Airway epithelial cell (primary cell): Measurements from ENCODE around the gene CFAP68. TPM values are rescaled to one million over a fixed set of nuclear protein-coding genes. Genes with fewer than 3 reads are reported as not detected.

Experiments used
- total RNA-seq: library from RNA; depleted of rRNA; stranded (reverse); fragments of >200 nt; gene quantifications from 2 replicates; pipeline ENCODE4 v1.2.3, GENCODE V29; 2015

CFAP68 gene
- 7.9 and 21.2 TPM in 2 replicates for total RNA-seq

GRCh38 chr11:111878849-111879636 is at the start of gene CFAP68, which contains the start of gene FDXACB1:
Gene CFAP68, plus strand, starts transcription at chr11:111879541. Its CDS starts 20 bp downstream, at chr11:111879561.
Gene FDXACB1, minus strand, starts transcription at chr11:111879165. Its CDS starts 33 bp downstream, at chr11:111879132.

DNA sequence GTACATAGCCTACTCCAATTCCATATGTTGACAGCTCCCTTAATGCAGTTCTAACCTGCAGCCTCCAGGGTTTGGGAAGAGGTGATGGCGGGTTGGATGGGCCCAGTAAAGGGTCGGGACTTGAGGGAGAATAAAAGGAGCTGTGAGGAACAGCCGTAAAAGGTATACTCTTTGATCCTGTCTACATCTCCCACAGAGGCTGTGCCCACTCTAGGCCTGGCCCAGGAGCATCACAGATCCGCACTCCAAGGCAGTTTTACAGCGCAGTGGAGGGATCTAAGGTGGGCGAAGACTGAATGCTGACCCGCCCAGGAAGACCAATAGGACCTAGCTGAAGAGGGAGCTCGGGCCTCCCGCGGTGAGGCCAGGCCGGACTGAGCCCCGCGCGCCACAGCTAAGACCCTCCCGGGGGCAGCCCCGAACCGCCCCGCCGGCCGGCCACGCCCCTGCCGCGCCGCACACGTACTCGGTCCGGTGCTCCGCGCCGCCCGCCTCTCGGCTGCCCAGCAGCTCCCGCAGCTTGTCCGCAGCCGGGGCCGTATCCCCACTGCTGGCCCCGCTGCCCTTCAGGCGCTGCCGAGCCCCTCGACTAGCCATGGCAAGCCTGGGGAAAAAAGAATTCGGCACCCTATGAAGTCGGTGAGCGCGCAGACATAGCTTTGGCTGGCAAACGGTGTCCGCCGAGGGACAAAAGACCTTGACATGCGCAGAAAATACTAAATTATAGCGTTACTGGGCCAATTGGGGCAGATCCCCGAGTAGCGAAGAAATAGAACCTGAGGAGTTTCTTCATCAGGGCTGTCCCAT is 8.3 kb upstream of the CFAP68 start, which contains the start of gene ALG9:
Gene ALG9 (minus strand): TSS at position 696 of the 807 bp plus-strand sequence. CDS start 99 bp downstream, at position 597.

DNA sequence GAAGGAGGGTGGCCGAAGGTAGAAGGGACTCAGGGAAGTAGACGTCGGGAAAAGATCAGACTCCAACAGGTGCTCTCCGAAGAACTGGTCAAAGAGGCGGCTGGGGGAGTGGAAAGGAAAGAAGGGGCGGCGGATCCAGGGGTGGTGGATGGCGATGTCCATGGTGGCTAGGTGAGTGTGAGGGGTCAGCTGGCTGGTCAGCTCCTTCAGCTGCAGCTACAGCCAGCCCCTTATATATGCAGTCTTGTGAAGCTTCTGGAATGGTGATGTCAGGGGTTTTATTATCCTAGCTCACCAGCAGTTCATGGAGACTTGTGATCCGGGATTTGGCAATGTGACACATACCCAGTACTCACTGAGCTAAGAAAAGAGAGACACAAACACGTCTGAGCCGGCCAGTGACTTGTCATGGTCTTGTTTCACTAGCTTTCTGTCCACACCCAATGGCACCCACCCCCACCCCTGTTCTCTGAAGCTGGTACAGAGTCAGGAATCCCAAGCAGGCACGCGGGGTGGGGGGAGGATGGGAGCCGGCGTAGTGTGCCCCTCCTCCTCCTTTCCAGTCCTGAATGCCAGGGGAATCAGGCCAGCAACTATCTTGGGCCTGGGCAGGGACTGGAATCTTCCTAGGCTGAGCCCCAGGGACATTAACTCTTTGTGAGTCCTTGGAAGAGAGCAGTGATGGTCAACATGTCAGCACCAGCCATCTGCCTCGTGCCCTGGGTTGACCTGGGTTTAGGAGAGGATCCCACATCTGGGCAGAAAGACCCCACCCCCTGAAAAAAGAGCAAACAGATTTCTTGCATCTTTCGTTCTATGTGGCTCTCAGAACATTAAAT is 32.4 kb downstream of the CFAP68 start, which contains the start of gene CRYAB:
Gene CRYAB (minus strand): TSS at position 208 of the 839 bp plus-strand sequence. CDS start 46 bp downstream, at position 162.

GRCh38 chr11:111912535-111912934 is 33.2 kb downstream of the CFAP68 start, which contains the start of gene HSPB2:
Gene HSPB2, plus strand, starts transcription at chr11:111912734. Its CDS starts 96 bp downstream, at chr11:111912830.

GRCh38 chr11:111918390-111919256 is 39.3 kb downstream of the CFAP68 start, which contains the start of gene C11orf52:
Gene C11orf52, plus strand, starts transcription at chr11:111918913. Its CDS starts 60 bp downstream, at chr11:111918973.

Other genes with a start within 250 kb of the CFAP68 start
- 30.5 and 30.9 TPM in 2 replicates for gene PPP2R1B, start 113.2 kb upstream of the CFAP68 start, total RNA-seq
- gene ALG9, start 8.0 kb upstream of the CFAP68 start, total RNA-seq = 24.2 and 30.8 TPM in 2 replicates
- gene FDXACB1, start 376 bp upstream of the CFAP68 start, total RNA-seq = 1.3 and 2.7 TPM in 2 replicates
- 4.2 and 16.6 TPM in 2 replicates for gene CRYAB, start 32.2 kb downstream of the CFAP68 start, total RNA-seq
- gene HSPB2, start 33.2 kb downstream of the CFAP68 start, total RNA-seq = not detected in 2 replicates
- 3.0 and 5.9 TPM in 2 replicates for gene C11orf52, start 39.4 kb downstream of the CFAP68 start, total RNA-seq
- gene DIXDC1, start 57.8 kb downstream of the CFAP68 start, total RNA-seq = 3.5 and 3.6 TPM in 2 replicates
- gene DLAT, start 145.9 kb downstream of the CFAP68 start, total RNA-seq = 38.7 and 50.3 TPM in 2 replicates
- gene PIH1D2, start 194.5 kb downstream of the CFAP68 start, total RNA-seq = 0.33 and 1.3 TPM in 2 replicates
- gene NKAPD1, start 194.8 kb downstream of the CFAP68 start, total RNA-seq = 7.1 and 27.6 TPM in 2 replicates
- 55.5 and 63.3 TPM in 2 replicates for gene TIMM8B, start 207.2 kb downstream of the CFAP68 start, total RNA-seq
- gene SDHD, start 207.3 kb downstream of the CFAP68 start, total RNA-seq = 69.7 and 77.3 TPM in 2 replicates